H1 (cell line): ENCODE results near the gene PLA2G4D. TPM values are rescaled to one million over a fixed set of nuclear protein-coding genes. Genes with fewer than 3 reads are reported as not detected.

Source experiments
- CTCF ChIA-PET: fragments of 300-600 bp; sonication (Branson Sonifier 250); formaldehyde crosslinking; loops from one replicate; lab custom pipeline; 2021; ENCODE audit not compliant: partially characterized antibody; lab: Charles Lee
- POLR2A ChIA-PET: fragments of 300-600 bp; sonication (Branson Sonifier 250); formaldehyde crosslinking; loops from one replicate; lab custom pipeline; 2021; ENCODE audit warnings: inconsistent platforms; ENCODE audit not compliant: partially characterized antibody; lab: Charles Lee
- DNase-seq, 2 experiments: peaks; one replicate each; pipeline versions ENCODE4 v3.0.0 to v3.0.0-alpha.2; 2010 to 2022; ENCODE audit warnings: low spot score in 2 of 2, low read depth in 1 of 2, mixed read lengths in 1 of 2
- FAIRE-seq: peaks from 2 replicates; lab custom pipeline; 2011; peaks lifted over from hg19 to GRCh38; lab: Jason Lieb, UNC
- H2AFZ ChIP-seq: 2 replicates; pipeline ENCODE4 v1.8.1; 2012; ENCODE audit warnings: low read length, inconsistent platforms
- H2AK5ac ChIP-seq: 2 replicates; pipeline ENCODE4 v1.6.1; 2013; ENCODE audit warnings: low read depth, low read length
- H2BK120ac ChIP-seq: replicated peaks from 2 replicates; pipeline ENCODE3; 2013; ENCODE audit warnings: low read depth, low read length, inconsistent platforms
- H2BK12ac ChIP-seq: 2 replicates; pipeline ENCODE4 v1.6.1; 2013; ENCODE audit warnings: low read depth, low read length
- H2BK15ac ChIP-seq: 2 replicates; pipeline ENCODE4 v1.6.1; 2013; ENCODE audit warnings: low read length
- H2BK20ac ChIP-seq: 2 replicates; pipeline ENCODE4 v1.6.1; 2013; ENCODE audit warnings: low read length
- H2BK5ac ChIP-seq: 2 replicates; pipeline ENCODE4 v1.6.1; 2013; ENCODE audit warnings: low read depth, low read length
- H3K14ac ChIP-seq: 2 replicates; pipeline ENCODE4 v1.6.1; 2013; ENCODE audit warnings: inconsistent platforms; ENCODE audit not compliant: insufficient read length
- H3K18ac ChIP-seq: 2 replicates; pipeline ENCODE4 v1.6.1; 2013; ENCODE audit warnings: low read length; ENCODE audit errors: extremely low read depth
- H3K23ac ChIP-seq: 2 replicates; pipeline ENCODE4 v1.6.1; 2013; ENCODE audit warnings: inconsistent platforms; ENCODE audit not compliant: insufficient read length
- H3K23me2 ChIP-seq: 2 replicates; pipeline ENCODE4 v1.6.1; 2013; ENCODE audit warnings: low read depth, low read length
- H3K27ac ChIP-seq: 2 replicates; pipeline ENCODE4 v1.6.1; 2011; ENCODE audit warnings: low read depth, low read length, inconsistent platforms
- H3K27me3 ChIP-seq, 4 experiments: replicated peaks in 1 of 4; 1 replicate in 1 of 4; 2 replicates in 3 of 4; pipeline versions ENCODE4 v1.6.1 to v1.8.1; 2011 to 2013; ENCODE audit warnings: low read length in 3 of 4, mild to moderate bottlenecking in 3 of 4, inconsistent platforms in 2 of 4, mixed read lengths in 2 of 4, moderate library complexity in 1 of 4; ENCODE audit not compliant: control insufficient read depth in 3 of 4, insufficient read depth in 3 of 4; ENCODE audit errors: extremely low read depth in 1 of 4
- H3K36me3 ChIP-seq, 4 experiments: 2 replicates each; pipeline versions ENCODE4 v1.6.1 to v1.8.1; 2011 to 2013; ENCODE audit warnings: mild to moderate bottlenecking in 4 of 4, low read length in 3 of 4, moderate library complexity in 2 of 4, control low read depth in 1 of 4, inconsistent platforms in 1 of 4; ENCODE audit not compliant: insufficient read depth in 4 of 4, control insufficient read depth in 2 of 4
- H3K4ac ChIP-seq: replicated peaks from 2 replicates; pipeline ENCODE3; 2013; ENCODE audit warnings: low read length, low read depth, mixed read lengths, inconsistent platforms; ENCODE audit not compliant: insufficient read length
- H3K4me1 ChIP-seq, 4 experiments: replicated peaks in 1 of 4; 1 replicate in 1 of 4; 2 replicates in 3 of 4; pipeline versions ENCODE4 v1.6.1 to v1.8.1; 2011 to 2013; ENCODE audit warnings: low read length in 3 of 4, inconsistent platforms in 2 of 4, mixed read lengths in 1 of 4; ENCODE audit not compliant: insufficient read depth in 4 of 4, control insufficient read depth in 3 of 4
- H3K4me2 ChIP-seq, 2 experiments: 2 replicates each; pipeline versions ENCODE4 v1.6.1 to v1.8.1; 2011 to 2013; ENCODE audit warnings: low read depth in 2 of 2, low read length in 2 of 2, control low read depth in 1 of 2, inconsistent platforms in 1 of 2, mild to moderate bottlenecking in 1 of 2; ENCODE audit not compliant: insufficient read depth in 1 of 2
- H3K4me3 ChIP-seq, 4 experiments: fragments of 200-600, 300-600 bp in 1 of 4; sonication (generic), shearing (Covaris generic), sonication (Bioruptor Twin) in 1 of 4; 2 replicates each; pipeline versions ENCODE4 v1.5.1 to v1.8.1; 2011 to 2016; ENCODE audit warnings: low read length in 4 of 4, low read depth in 3 of 4, control low read depth in 2 of 4, inconsistent platforms in 2 of 4, mild to moderate bottlenecking in 2 of 4, mixed read lengths in 1 of 4, moderate library complexity in 1 of 4; ENCODE audit not compliant: insufficient read depth in 2 of 4; ENCODE audit errors: extremely low read depth in 1 of 4
- H3K56ac ChIP-seq: replicated peaks from 2 replicates; pipeline ENCODE3; 2013; ENCODE audit warnings: low read depth, mild to moderate bottlenecking, mixed read lengths, low read length, inconsistent platforms; ENCODE audit not compliant: insufficient read length
- H3K79me1 ChIP-seq: 2 replicates; pipeline ENCODE4 v1.6.1; 2013; ENCODE audit warnings: low read depth, low read length, control low read depth
- H3K79me2 ChIP-seq, 2 experiments: 2 replicates each; pipeline versions ENCODE4 v1.6.1 to v1.8.1; 2012 to 2013; ENCODE audit warnings: low read length in 2 of 2, mild to moderate bottlenecking in 2 of 2, inconsistent platforms in 1 of 2; ENCODE audit not compliant: insufficient read depth in 2 of 2, control insufficient read depth in 1 of 2
- H3K9ac ChIP-seq, 4 experiments: replicated peaks in 1 of 4; 1 replicate in 1 of 4; 2 replicates in 3 of 4; pipeline versions ENCODE4 v1.6.1 to v1.8.1; 2011 to 2013; ENCODE audit warnings: low read depth in 3 of 4, low read length in 3 of 4, control low read depth in 2 of 4, mild to moderate bottlenecking in 2 of 4, moderate library complexity in 2 of 4, inconsistent platforms in 1 of 4; ENCODE audit errors: extremely low read depth in 1 of 4
- H3K9me3 ChIP-seq, 2 experiments: 2 replicates each; pipeline versions ENCODE4 v1.6.1 to v1.8.1; 2012 to 2013; ENCODE audit warnings: mild to moderate bottlenecking in 2 of 2, moderate library complexity in 2 of 2, control low read depth in 1 of 2, inconsistent platforms in 1 of 2, low read depth in 1 of 2, low read length in 1 of 2, mixed read lengths in 1 of 2; ENCODE audit not compliant: insufficient read depth in 2 of 2
- H4K20me1 ChIP-seq, 2 experiments: replicated peaks in 1 of 2; 2 replicates each; pipeline versions ENCODE3 to v1.8.1; 2011 to 2013; ENCODE audit warnings: inconsistent platforms in 2 of 2, low read length in 2 of 2, mild to moderate bottlenecking in 1 of 2; ENCODE audit not compliant: insufficient read depth in 2 of 2, control insufficient read depth in 1 of 2
- H4K5ac ChIP-seq: 2 replicates; pipeline ENCODE4 v1.6.1; 2013; ENCODE audit warnings: low read length, low read depth, mixed read lengths, inconsistent platforms; ENCODE audit not compliant: insufficient read length
- H4K8ac ChIP-seq: 2 replicates; pipeline ENCODE4 v1.8.0; 2013; ENCODE audit warnings: mild to moderate bottlenecking, moderate library complexity, low read length, inconsistent platforms; ENCODE audit not compliant: insufficient read depth; ENCODE audit errors: extremely low read depth
- H4K91ac ChIP-seq: replicated peaks from 2 replicates; pipeline ENCODE3; 2013; ENCODE audit warnings: low read length, mixed read lengths, inconsistent platforms; ENCODE audit not compliant: insufficient read length
- EZH2 ChIP-seq: fragments of 200-600 bp; sonication (generic); IDR thresholded peaks from 2 replicates; pipeline ENCODE4 v1.7.1; 2012; ENCODE audit warnings: low read depth, mild to moderate bottlenecking, moderate library complexity, low read length, inconsistent platforms; ENCODE audit not compliant: severe bottlenecking
- GTF2F1 ChIP-seq: IDR thresholded peaks from 2 replicates; pipeline ENCODE4 v1.6.1; 2012; ENCODE audit warnings: low read depth, low read length, improper control_type of control experiment, borderline replicate concordance
- KDM5A ChIP-seq: fragments of 200-600 bp; IDR thresholded peaks from 2 replicates; pipeline ENCODE4 v1.7.1; 2012; ENCODE audit warnings: mild to moderate bottlenecking, low read length, inconsistent platforms, mixed read lengths
- NANOG ChIP-seq: IDR thresholded peaks from 2 replicates; pipeline ENCODE4 v1.6.1; 2011; ENCODE audit warnings: low read length, low read depth, mild to moderate bottlenecking, inconsistent platforms; ENCODE audit not compliant: insufficient read depth, poor library complexity, severe bottlenecking
- NRF1 ChIP-seq: IDR thresholded peaks from 2 replicates; pipeline ENCODE4 v1.6.1; 2011; ENCODE audit warnings: mild to moderate bottlenecking, low read depth, low read length, improper control_type of control experiment
- PHF8 ChIP-seq: fragments of 200-600 bp; sonication (generic); conservative IDR thresholded peaks from 2 replicates; pipeline ENCODE4 v1.7.1; 2012; ENCODE audit warnings: low read depth, mild to moderate bottlenecking, inconsistent platforms, low read length, moderate library complexity
- RAD21 ChIP-seq, 2 experiments: IDR thresholded peaks in 1 of 2; conservative IDR thresholded peaks in 1 of 2; 2 replicates each; pipeline ENCODE4 v1.6.1; 2011; ENCODE audit warnings: low read depth in 2 of 2, low read length in 2 of 2, improper control_type of control experiment in 1 of 2, inconsistent platforms in 1 of 2, mild to moderate bottlenecking in 1 of 2, moderate library complexity in 1 of 2
- SUZ12 ChIP-seq: fragments of 200-600 bp; sonication (generic); IDR thresholded peaks from 2 replicates; pipeline ENCODE4 v1.6.1; 2012; ENCODE audit warnings: mild to moderate bottlenecking, inconsistent platforms, low read length, moderate library complexity, mixed read lengths
- TBP ChIP-seq: IDR thresholded peaks from 2 replicates; pipeline ENCODE4 v1.6.1; 2011; ENCODE audit warnings: low read depth, low read length, improper control_type of control experiment
- ZNF274 ChIP-seq: IDR thresholded peaks from 2 replicates; pipeline ENCODE4 v1.7.0; 2012; ENCODE audit warnings: low read length, borderline replicate concordance; ENCODE audit errors: extremely low read depth
- WGBS, 2 experiments: shearing (Covaris generic) in 1 of 2; methylation state at CpG; one replicate each; pipeline versions ENCODE4 v1.1.6 to v1.1.7; 2013 to 2015; ENCODE audit warnings: low lambda C conversion rate in 2 of 2, mixed read lengths in 2 of 2, inconsistent platforms in 1 of 2, low coverage in 1 of 2, missing lambda C conversion rate in 1 of 2; ENCODE audit not compliant: insufficient replicate concordance in 2 of 2, insufficient coverage in 1 of 2, insufficient read length in 1 of 2; ENCODE audit errors: extremely low coverage in 1 of 2, missing lambda C conversion rate in 1 of 2; 5-methylcytosine and 5-hydroxymethylcytosine counted together
- polyA plus RNA-seq, 7 experiments: library from polyadenylated mRNA; depleted of rRNA in 3 of 7; stranded (reverse) in 5 of 7; unstranded in 2 of 7; fragments of >200 nt in 5 of 7; fragments of 200-250 nt in 2 of 7; gene quantifications; 1 replicate in 5 of 7; 2 replicates in 1 of 7; 4 replicates in 1 of 7; pipeline versions ENCODE4 v1.2.1 to v1.2.3, GENCODE V29; 2011 to 2013; ENCODE audit warnings: missing spikeins in 2 of 7, mixed read lengths in 2 of 7
- total RNA-seq: library from RNA; stranded (reverse); fragmentation: NEBNext Ultra II Directional; extraction: Animal tissue kit (Norgen Biotek cat#: 25700); gene quantifications from 2 replicates; pipeline ENCODE4 v1.2.1, GENCODE V29; 2021
- TF ChIP-seq, protein P1 (sequence below): IDR thresholded peaks from 2 replicates; pipeline ENCODE4 v1.6.1; 2011; ENCODE audit warnings: low read length, improper control_type of control experiment

Gene PLA2G4D
- total and polyA plus RNA-seq, 2 of the 8 experiments (the other 6 are each of a cell fraction or from before 2014, with no cell fraction given), result 0.07 to 0.18 TPM

DNA sequence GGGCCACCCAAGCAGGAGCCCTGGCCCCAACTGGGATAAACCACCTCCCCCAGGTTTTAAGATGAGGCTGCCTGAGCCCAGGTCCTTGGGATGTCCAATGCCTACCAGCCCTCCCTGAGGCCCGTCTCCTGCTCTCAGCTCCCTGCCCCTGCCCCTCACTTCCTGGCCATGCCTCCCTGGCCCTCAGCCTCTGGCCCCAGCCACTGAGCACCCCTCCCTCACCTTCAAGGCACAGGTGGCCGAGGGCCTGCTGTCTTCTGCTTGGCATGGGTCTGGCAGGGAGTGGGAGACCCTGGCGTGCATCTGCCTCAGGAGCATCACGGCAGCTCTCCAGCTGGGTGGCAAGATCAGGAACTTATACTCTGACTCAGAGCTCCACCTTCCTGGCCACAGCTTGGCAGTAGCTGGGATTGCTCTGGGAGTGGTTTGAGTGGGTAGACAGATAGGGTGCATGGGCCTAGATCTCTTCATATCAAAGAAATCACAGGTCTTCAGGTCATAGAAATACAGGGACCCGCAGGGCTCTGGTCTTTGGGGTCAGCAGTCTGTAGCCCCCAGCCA is 73.6 kb downstream of the PLA2G4D start, which contains the start of gene PLA2G4E:
Gene PLA2G4E, minus strand, starts transcription at position 330 of the 561 bp plus-strand sequence. Its CDS starts 12 bp downstream, at position 318.
- Histone ChIP-seq H3K36me3 (no peaks in the 10 kb centered on the region), H3K18ac (no peak within 1 kb of the TSS), H3K23me2 (no peaks in the 10 kb centered on the region), H2AFZ (no peak within 1 kb of the TSS), H3K14ac (no peak within 1 kb of the TSS), H3K27ac (no peak within 1 kb of the TSS), H3K9me3 (peaks cover 31 to 39% of the 10 kb centered on the region in 2 experiments), H3K4ac (no peak within 1 kb of the TSS), H3K56ac (no peak within 1 kb of the TSS), H2BK20ac (no peak within 1 kb of the TSS), H2BK5ac (no peak within 1 kb of the TSS), H3K79me2 (no peaks in the 10 kb centered on the region), H3K79me1 (no peaks in the 10 kb centered on the region), H3K27me3 (no peaks in the 10 kb centered on the region), H2BK12ac (no peak within 1 kb of the TSS), H4K5ac (no peak within 1 kb of the TSS), H3K4me3 (no peak within 1 kb of the TSS), H3K23ac (no peak within 1 kb of the TSS), H3K9ac (no peak within 1 kb of the TSS), H4K91ac (no peak within 1 kb of the TSS), H3K4me1 (no peaks in the 10 kb centered on the region), H2BK120ac (no peak within 1 kb of the TSS), H2AK5ac (no peak within 1 kb of the TSS), H4K8ac (no peak within 1 kb of the TSS; the same call in 1 of the 2 replicates), H2BK15ac (no peak within 1 kb of the TSS), H4K20me1 (no peaks in the 10 kb centered on the region), H3K4me2 (no peak within 1 kb of the TSS)
- DNase-seq, result no peak
- FAIRE-seq, result no peak
- POLR2A ChIA-PET, result interaction anchor here (0.9 kb wide), 1 partner anchor 8 kb away, joined by 4 read pairs; no protein-coding TSS in a partner anchor
- WGBS, 2 experiments, result 88% methylated on average over 4 of the region's 5 CpGs; no CpG with 5 or more reads in 1 of the 2 experiments
- CTCF ChIA-PET, result interaction anchor here (0.6 to 2.8 kb wide), 2 partner anchors 16 to 23 kb away, joined by 3 to 7 read pairs; no protein-coding TSS in a partner anchor
- TF ChIP-seq NRF1, result no peak
- TF ChIP-seq, protein P1, sequence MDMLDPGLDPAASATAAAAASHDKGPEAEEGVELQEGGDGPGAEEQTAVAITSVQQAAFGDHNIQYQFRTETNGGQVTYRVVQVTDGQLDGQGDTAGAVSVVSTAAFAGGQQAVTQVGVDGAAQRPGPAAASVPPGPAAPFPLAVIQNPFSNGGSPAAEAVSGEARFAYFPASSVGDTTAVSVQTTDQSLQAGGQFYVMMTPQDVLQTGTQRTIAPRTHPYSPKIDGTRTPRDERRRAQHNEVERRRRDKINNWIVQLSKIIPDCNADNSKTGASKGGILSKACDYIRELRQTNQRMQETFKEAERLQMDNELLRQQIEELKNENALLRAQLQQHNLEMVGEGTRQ, result no peak
- TF ChIP-seq PHF8, result no peak
- TF ChIP-seq SUZ12, result no peak
- no peak for TF ChIP-seq ZNF274
- TF ChIP-seq GTF2F1, result no peak
- TF ChIP-seq NANOG, result no peak
- TF ChIP-seq TBP, result no peak
- no peak for TF ChIP-seq KDM5A
- no peak for TF ChIP-seq RAD21 (IDR thresholded peaks at IDR 0.05 in 1 of 2, conservative IDR thresholded peaks at IDR 0.05 in 1 of 2; ENCODE audit: low read depth in 2 of 2, low read length in 2 of 2)
- TF ChIP-seq EZH2, result no peak
